GM23338 (cell line): ENCODE data around the gene ELANE. TPM values are rescaled to one million over a fixed set of nuclear protein-coding genes. Genes with fewer than 3 reads are reported as not detected.
"Not testable (repeated sequence)": the region's sequence is repeated elsewhere in the genome, so short reads cannot be mapped to it uniquely, and the experiment has no call there.

Experiments used
- ATAC-seq: fragments of 200-7000 bp; cut with Tn5 transposase; 3 replicates; pipeline ENCODE4 v1.9.1; 2020
- DNase-seq: peaks from one replicate; pipeline ENCODE4 v3.0.0-alpha.2; 2015; ENCODE audit warnings: low spot score
- H2AFZ ChIP-seq: fragments of 200-600 bp; sonication (generic); 2 replicates; pipeline ENCODE4 v1.8.0; 2016; ENCODE audit warnings: antibody characterized with exemption, mild to moderate bottlenecking, moderate library complexity
- H3F3A ChIP-seq: fragments of 200-600 bp; sonication (generic); replicated peaks from 2 replicates; pipeline ENCODE4 v1.8.0; 2017; ENCODE audit warnings: antibody characterized with exemption, mixed run types, low read depth
- H3K27ac ChIP-seq: fragments of 200-600 bp; sonication (generic); 2 replicates; pipeline ENCODE4 v1.6.1; 2016; ENCODE audit warnings: low read depth
- H3K27me3 ChIP-seq: fragments of 200-600 bp; sonication (generic); 2 replicates; pipeline ENCODE4 v1.8.0; 2016; ENCODE audit warnings: mild to moderate bottlenecking, mixed run types, moderate library complexity; ENCODE audit not compliant: insufficient read depth
- H3K36me3 ChIP-seq: fragments of 200-600 bp; sonication (generic); 2 replicates; pipeline ENCODE4 v1.8.0; 2016; ENCODE audit warnings: mild to moderate bottlenecking; ENCODE audit not compliant: insufficient read depth
- H3K4me1 ChIP-seq: fragments of 200-600 bp; sonication (generic); 2 replicates; pipeline ENCODE4 v1.8.0; 2016; ENCODE audit warnings: mild to moderate bottlenecking, moderate library complexity; ENCODE audit not compliant: insufficient read depth
- H3K4me2 ChIP-seq: fragments of 200-600 bp; sonication (generic); 2 replicates; pipeline ENCODE4 v1.7.1; 2017; ENCODE audit warnings: mixed run types
- H3K4me3 ChIP-seq: fragments of 200-600 bp; sonication (generic); 2 replicates; pipeline ENCODE4 v1.6.1; 2016; ENCODE audit warnings: mixed run types
- H3K79me2 ChIP-seq: fragments of 200-600 bp; sonication (generic); replicated peaks from 2 replicates; pipeline ENCODE4 v1.8.0; 2017; ENCODE audit warnings: mild to moderate bottlenecking; ENCODE audit not compliant: insufficient read depth
- H3K9me2 ChIP-seq: fragments of 200-600 bp; sonication (generic); 2 replicates; pipeline ENCODE4 v1.8.0; 2017; ENCODE audit not compliant: insufficient read depth
- H4K20me1 ChIP-seq: fragments of 200-600 bp; sonication (generic); replicated peaks from 2 replicates; pipeline ENCODE4 v1.8.0; 2017; ENCODE audit warnings: mild to moderate bottlenecking; ENCODE audit not compliant: insufficient read depth
- H3K27ac Mint-ChIP-seq: 2 replicates; pipeline ENCODE4 v1.8.0; 2020; ENCODE audit warnings: inconsistent platforms, mild to moderate bottlenecking, moderate library complexity, mixed read lengths
- H3K27me3 Mint-ChIP-seq: 3 replicates; pipeline ENCODE4 v1.8.0; 2022; ENCODE audit warnings: low read depth, mild to moderate bottlenecking, moderate library complexity, mixed read lengths, inconsistent platforms; ENCODE audit not compliant: insufficient read depth, poor library complexity
- H3K36me3 Mint-ChIP-seq: 3 replicates; pipeline ENCODE4 v1.8.0; 2021; ENCODE audit warnings: low read depth, mild to moderate bottlenecking, inconsistent platforms, moderate library complexity, mixed read lengths
- H3K4me1 Mint-ChIP-seq: 3 replicates; pipeline ENCODE4 v1.8.0; 2020; ENCODE audit warnings: mild to moderate bottlenecking, inconsistent platforms, mixed read lengths
- H3K4me3 Mint-ChIP-seq: 3 replicates; pipeline ENCODE4 v1.8.0; 2021; ENCODE audit warnings: moderate library complexity, mild to moderate bottlenecking, inconsistent platforms, mixed read lengths
- H3K9me3 Mint-ChIP-seq: 3 replicates; pipeline ENCODE4 v1.8.0; 2020; ENCODE audit warnings: moderate library complexity, mild to moderate bottlenecking, inconsistent platforms, mixed read lengths
- CREB1 ChIP-seq: fragments of 250-450 bp; sonication (Bioruptor Pico); IDR thresholded peaks from 2 replicates; pipeline ENCODE4 v1.5.0; 2020; ENCODE audit warnings: low read depth, mild to moderate bottlenecking, moderate library complexity
- EZH2phosphoT487 ChIP-seq: fragments of 200-600 bp; sonication (generic); IDR thresholded peaks from one replicate; pipeline ENCODE4 v1.8.1; 2018; ENCODE audit warnings: antibody characterized with exemption; ENCODE audit not compliant: unreplicated experiment
- polyA plus RNA-seq: library from polyadenylated mRNA; unstranded; fragments of >200 nt; fragmentation: Nextera tagmentation; extraction: Ambion mirVana; gene quantifications from 2 replicates; pipeline ENCODE4 v1.2.1, GENCODE V29; 2016
- total RNA-seq: library from RNA; depleted of rRNA; stranded (reverse); fragments of >200 nt; shearing (Covaris generic); gene quantifications from 2 replicates; pipeline ENCODE4 v1.2.3, GENCODE V29; 2014
- TF ChIP-seq, protein P1 (sequence below): fragments of 250-450 bp; sonication (Bioruptor Pico); IDR thresholded peaks from 2 replicates; pipeline ENCODE4 v1.5.0; 2020; ENCODE audit warnings: mild to moderate bottlenecking, moderate library complexity

ELANE gene
- total and polyA plus RNA-seq, 2 experiments from 2014 or later = not detected

DNA sequence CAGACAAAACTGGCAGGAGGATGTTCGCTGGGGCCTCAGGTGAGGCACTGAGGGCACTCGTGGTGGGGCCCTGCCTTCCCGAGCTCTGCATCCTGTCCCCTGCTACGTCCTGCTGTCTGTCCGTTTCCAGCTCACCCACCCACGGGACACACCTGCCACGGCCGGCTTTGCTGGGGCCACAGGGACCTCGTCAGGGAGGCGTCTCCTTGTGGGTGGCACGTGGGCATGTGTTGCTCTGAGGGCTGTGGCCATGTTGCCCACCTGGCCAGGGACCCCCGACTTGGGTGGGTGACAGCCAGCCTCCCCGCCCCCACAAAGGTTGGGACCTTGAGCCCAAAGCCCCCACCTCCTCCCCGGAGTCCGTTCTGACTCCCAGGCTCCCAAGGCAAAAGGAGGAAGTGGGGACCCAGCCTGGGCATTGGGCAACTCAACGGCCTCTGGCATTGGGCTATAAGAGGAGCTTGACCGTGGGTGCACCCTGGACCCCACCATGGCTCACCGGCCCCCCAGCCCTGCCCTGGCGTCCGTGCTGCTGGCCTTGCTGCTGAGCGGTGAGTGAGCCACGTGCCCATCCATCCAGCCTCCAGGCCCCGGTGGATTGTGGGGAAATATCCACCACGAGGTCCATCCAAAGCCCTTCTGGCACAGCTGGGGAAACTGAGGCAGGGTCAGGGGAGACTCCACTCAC lies 11.4 kb upstream of the ELANE start, which contains the start of gene PRTN3 (continued):
- TF ChIP-seq, protein P1, sequence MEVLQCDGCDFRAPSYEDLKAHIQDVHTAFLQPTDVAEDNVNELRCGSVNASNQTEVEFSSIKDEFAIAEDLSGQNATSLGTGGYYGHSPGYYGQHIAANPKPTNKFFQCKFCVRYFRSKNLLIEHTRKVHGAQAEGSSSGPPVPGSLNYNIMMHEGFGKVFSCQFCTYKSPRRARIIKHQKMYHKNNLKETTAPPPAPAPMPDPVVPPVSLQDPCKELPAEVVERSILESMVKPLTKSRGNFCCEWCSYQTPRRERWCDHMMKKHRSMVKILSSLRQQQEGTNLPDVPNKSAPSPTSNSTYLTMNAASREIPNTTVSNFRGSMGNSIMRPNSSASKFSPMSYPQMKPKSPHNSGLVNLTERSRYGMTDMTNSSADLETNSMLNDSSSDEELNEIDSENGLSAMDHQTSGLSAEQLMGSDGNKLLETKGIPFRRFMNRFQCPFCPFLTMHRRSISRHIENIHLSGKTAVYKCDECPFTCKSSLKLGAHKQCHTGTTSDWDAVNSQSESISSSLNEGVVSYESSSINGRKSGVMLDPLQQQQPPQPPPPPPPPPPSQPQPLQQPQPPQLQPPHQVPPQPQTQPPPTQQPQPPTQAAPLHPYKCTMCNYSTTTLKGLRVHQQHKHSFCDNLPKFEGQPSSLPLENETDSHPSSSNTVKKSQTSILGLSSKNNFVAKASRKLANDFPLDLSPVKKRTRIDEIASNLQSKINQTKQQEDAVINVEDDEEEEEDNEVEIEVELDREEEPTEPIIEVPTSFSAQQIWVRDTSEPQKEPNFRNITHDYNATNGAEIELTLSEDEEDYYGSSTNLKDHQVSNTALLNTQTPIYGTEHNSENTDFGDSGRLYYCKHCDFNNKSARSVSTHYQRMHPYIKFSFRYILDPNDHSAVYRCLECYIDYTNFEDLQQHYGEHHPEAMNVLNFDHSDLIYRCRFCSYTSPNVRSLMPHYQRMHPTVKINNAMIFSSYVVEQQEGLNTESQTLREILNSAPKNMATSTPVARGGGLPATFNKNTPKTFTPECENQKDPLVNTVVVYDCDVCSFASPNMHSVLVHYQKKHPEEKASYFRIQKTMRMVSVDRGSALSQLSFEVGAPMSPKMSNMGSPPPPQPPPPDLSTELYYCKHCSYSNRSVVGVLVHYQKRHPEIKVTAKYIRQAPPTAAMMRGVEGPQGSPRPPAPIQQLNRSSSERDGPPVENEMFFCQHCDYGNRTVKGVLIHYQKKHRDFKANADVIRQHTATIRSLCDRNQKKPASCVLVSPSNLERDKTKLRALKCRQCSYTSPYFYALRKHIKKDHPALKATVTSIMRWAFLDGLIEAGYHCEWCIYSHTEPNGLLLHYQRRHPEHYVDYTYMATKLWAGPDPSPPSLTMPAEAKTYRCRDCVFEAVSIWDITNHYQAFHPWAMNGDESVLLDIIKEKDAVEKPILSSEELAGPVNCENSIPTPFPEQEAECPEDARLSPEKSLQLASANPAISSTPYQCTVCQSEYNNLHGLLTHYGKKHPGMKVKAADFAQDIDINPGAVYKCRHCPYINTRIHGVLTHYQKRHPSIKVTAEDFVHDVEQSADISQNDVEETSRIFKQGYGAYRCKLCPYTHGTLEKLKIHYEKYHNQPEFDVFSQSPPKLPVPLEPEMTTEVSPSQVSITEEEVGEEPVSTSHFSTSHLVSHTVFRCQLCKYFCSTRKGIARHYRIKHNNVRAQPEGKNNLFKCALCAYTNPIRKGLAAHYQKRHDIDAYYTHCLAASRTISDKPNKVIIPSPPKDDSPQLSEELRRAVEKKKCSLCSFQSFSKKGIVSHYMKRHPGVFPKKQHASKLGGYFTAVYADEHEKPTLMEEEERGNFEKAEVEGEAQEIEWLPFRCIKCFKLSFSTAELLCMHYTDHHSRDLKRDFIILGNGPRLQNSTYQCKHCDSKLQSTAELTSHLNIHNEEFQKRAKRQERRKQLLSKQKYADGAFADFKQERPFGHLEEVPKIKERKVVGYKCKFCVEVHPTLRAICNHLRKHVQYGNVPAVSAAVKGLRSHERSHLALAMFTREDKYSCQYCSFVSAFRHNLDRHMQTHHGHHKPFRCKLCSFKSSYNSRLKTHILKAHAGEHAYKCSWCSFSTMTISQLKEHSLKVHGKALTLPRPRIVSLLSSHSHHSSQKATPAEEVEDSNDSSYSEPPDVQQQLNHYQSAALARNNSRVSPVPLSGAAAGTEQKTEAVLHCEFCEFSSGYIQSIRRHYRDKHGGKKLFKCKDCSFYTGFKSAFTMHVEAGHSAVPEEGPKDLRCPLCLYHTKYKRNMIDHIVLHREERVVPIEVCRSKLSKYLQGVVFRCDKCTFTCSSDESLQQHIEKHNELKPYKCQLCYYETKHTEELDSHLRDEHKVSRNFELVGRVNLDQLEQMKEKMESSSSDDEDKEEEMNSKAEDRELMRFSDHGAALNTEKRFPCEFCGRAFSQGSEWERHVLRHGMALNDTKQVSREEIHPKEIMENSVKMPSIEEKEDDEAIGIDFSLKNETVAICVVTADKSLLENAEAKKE (CRISPR knock-in tag) = no peak
- TF ChIP-seq CREB1 (CRISPR knock-in tag) (no peak), EZH2phosphoT487 (no peak)

DNA sequence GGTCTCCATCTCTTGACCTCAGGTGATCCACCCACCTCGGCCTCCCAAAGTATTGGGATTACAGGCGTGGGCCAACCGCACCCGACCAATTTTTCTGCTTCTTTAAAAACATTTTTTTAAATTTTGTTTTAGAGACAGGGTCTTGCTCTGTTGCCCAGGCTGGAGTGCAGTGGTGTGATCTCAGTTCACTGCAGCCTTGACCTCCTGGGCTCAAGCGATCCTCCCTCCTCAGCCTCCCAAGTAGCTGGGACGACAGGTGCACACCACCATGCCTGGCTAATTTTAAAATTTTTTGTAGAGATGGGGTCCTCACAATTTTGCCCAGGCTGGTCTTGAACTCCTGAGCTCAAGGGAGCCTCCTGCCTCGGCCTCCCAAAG lies 9.3 kb upstream of the ELANE start:
- peak overlapping the region; percentile 65; the same call in 1 of the 2 replicates for H3K4me2 ChIP-seq
- H3K4me1 Mint-ChIP-seq, H3K79me2 ChIP-seq, H2AFZ ChIP-seq, H3K9me3 Mint-ChIP-seq, H3K27ac ChIP-seq, H3K4me1 ChIP-seq, H3K27ac Mint-ChIP-seq, H3K36me3 ChIP-seq, H3F3A ChIP-seq, H3K9me2 ChIP-seq, ATAC-seq, H4K20me1 ChIP-seq, H3K36me3 Mint-ChIP-seq, DNase-seq: not testable (repeated sequence)
- H3K4me3 Mint-ChIP-seq = peak overlapping the region; percentile 40; the same call in 1 of the 3 replicates
- H3K27me3 Mint-ChIP-seq = peaks cover 31% of the 10 kb centered on the region
- H3K27me3 ChIP-seq = peaks cover 27% of the 10 kb centered on the region
- H3K4me3 ChIP-seq = peak overlapping the region; percentile 49; the same call in 1 of the 2 replicates
